SH-SY5Y (cell line): ENCODE data around the gene PRPH.

Source experiments
- GATA2 ChIP-seq: IDR thresholded peaks from 2 replicates; pipeline ENCODE4 v1.6.1; 2011; ENCODE audit warnings: mild to moderate bottlenecking, low read depth, low read length
- GATA3 ChIP-seq: IDR thresholded peaks from 2 replicates; pipeline ENCODE4 v1.6.1; 2011; ENCODE audit warnings: low read depth, mild to moderate bottlenecking, low read length, moderate library complexity

The PRPH gene

GRCh38 chr12:49273726-49274395, 21.1 kb upstream of the PRPH start:
- TF ChIP-seq GATA2, result no peak
- no peak for TF ChIP-seq GATA3

GRCh38 chr12:49274396-49275069, 20.4 kb upstream of the PRPH start:
- no peak for TF ChIP-seq GATA3
- no peak for TF ChIP-seq GATA2

GRCh38 chr12:49276304-49277290, 18.4 kb upstream of the PRPH start:
- TF ChIP-seq GATA3 (no peak), GATA2 (no peak)

DNA sequence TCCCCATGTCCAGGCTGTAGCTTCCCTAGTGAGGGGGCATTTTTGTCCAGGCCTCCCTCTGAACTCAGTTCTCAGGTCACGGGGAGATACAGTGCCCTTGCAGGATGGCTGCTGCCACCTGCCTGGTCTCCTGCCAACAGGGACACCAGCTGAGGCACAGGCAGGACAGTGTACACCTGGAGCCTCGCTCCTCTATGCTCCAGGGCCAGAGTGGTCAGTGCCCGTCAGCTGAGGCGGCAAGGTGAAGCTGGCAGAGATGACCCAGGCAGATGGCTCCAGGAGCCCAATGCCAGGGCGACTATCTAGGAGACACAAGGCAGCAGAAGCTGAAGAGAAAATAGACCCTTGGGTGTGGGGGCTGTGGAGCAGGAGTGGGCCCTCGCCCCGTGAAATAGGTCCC, 17.5 kb upstream of the PRPH start:
- TF ChIP-seq GATA3, result no peak
- no peak for TF ChIP-seq GATA2

GRCh38 chr12:49279706-49280159, 15.2 kb upstream of the PRPH start:
- TF ChIP-seq GATA2 (no peak), GATA3 (no peak)

DNA sequence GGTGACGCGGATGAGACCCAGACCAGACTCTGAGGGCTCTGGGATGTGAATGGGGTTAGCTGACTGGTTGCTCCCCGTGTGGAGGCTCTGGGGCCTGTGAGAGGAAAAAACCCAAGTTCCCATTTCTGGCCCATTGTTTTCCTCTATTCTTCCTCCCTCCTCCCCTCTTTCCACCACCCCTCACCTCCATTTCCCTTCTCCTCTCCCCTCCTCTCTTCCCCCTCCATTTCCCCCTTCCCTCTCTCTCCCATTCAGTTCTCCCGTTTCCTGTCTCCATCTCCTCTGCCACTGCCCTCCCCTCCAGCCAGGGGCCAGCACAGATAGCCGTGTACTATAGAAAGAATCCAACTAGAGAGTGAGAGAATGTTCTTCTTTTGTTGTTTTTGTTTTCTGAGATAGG, 12.6 kb upstream of the PRPH start:
- no peak for TF ChIP-seq GATA3
- no peak for TF ChIP-seq GATA2

GRCh38 chr12:49283541-49284429, 11.2 kb upstream of the PRPH start:
- TF ChIP-seq GATA3, result no peak
- TF ChIP-seq GATA2, result no peak

GRCh38 chr12:49284672-49285071, 10.3 kb upstream of the PRPH start:
- TF ChIP-seq GATA3 (no peak), GATA2 (no peak)

DNA sequence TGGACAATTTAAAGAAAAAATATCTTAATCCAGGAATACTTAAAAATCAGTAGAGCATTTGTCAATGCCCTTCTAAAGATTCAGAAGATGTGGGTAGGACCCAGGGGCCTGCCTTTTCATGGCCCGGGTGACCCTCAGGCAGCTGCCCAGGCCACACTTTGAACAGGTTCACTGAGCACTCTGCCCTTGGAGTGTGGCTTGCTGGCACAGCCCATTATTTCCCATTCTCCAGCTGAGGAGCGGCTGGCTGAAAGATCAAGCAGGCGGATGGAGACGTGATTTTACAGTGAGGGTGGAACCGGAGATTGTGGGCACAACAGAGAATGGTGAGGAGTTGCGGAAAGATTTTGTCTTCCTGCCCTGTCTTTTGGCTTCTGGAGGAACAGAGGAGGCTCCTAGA, 7.1 kb upstream of the PRPH start:
- TF ChIP-seq GATA2, result no peak

- TF ChIP-seq GATA3 (no peak), GATA2 (no peak)
Measured at GRCh38 chr12:49288412-49288853, 6.5 kb upstream of the PRPH start.

GRCh38 chr12:49288922-49289555, 5.9 kb upstream of the PRPH start:
- no peak for TF ChIP-seq GATA2

DNA sequence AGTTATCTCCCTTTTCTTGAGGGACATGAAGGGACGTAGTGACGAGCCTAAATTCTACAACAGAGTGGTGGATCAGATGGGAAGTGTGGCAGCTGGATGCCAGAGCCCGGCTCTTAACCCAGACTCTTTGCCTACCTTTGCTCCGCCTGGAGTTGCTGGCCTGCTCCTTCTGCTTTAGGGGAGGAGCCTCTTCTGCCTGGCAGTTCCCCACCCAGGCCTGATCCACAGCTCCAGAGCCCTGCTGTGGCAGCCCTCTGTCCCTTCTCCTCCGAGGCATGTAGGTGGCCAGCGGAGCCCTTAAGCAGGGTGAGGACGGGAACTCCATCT, 2.3 kb upstream of the PRPH start:
- no peak for TF ChIP-seq GATA2
- no peak for TF ChIP-seq GATA3

- TF ChIP-seq GATA2 (no peak), GATA3 (no peak)
Measured at GRCh38 chr12:49293056-49293956, 1.6 kb upstream of the PRPH start.
